SK-N-DZ (cell line): ENCODE data around the gene CEP170B.
"Not testable (repeated sequence)": the region's sequence is repeated elsewhere in the genome, so short reads cannot be mapped to it uniquely, and the experiment has no call there.

Experiments
- DNase-seq: peaks from one replicate; pipeline ENCODE4 v3.0.0-alpha.2; 2015; ENCODE audit warnings: low spot score

Gene CEP170B

DNA sequence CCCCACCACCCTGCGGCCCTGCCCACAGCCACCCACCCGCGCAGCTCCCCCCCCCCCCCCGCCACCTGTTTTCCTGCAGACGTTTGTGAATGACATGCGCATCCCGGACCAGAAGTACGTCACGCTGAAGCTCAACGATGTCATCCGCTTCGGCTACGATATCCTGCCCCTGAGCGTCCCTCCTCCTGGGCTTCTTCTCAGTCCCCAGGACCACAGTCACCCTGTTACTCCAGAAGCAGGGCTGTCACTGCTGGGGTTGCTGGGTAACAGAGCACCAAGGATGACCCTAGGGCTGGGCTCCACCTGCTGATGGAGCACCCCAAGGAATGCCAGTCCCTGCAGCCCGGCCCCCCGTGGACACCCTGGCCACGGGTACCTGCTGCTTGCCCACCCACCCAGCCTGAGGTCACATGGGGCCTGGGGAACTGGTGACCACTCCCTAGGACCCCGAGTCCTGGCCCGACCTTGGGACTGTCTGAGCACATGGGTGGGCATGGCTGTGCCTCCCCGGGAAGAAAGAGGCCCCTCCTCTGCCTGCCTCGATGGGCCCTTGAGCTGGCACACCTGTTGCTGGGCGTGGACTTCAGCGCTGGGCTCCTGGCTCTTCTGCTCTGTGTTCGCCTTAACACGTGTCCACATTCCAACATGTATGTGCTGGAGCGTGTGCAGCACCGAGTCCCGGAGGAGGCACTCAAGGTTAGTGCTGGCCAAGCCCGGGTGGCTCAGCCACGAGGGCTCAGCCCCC lies 12.9 kb downstream of the CEP170B start:
- no peak for DNase-seq

DNA sequence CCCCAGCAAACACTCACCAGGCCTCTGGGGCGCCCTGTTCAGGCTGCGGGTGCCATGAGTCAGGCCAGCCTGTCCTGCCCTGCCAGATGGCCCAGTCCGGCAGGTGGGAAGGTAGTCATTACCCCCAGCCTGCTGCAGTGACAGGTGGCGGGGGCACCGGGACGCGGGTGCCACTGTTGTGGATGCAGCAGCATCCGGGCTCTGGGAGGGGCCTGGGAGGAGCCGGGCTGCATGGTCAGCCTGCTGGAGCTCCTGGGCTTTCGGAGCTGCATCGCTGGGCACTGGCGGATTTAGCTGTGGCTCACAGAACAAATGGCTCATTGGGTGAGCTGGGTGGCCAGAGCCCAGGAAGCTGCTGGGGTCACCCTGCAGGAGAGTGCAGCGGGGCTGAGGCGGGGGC lies 13.5 kb downstream of the CEP170B start:
- no peak for DNase-seq

DNA sequence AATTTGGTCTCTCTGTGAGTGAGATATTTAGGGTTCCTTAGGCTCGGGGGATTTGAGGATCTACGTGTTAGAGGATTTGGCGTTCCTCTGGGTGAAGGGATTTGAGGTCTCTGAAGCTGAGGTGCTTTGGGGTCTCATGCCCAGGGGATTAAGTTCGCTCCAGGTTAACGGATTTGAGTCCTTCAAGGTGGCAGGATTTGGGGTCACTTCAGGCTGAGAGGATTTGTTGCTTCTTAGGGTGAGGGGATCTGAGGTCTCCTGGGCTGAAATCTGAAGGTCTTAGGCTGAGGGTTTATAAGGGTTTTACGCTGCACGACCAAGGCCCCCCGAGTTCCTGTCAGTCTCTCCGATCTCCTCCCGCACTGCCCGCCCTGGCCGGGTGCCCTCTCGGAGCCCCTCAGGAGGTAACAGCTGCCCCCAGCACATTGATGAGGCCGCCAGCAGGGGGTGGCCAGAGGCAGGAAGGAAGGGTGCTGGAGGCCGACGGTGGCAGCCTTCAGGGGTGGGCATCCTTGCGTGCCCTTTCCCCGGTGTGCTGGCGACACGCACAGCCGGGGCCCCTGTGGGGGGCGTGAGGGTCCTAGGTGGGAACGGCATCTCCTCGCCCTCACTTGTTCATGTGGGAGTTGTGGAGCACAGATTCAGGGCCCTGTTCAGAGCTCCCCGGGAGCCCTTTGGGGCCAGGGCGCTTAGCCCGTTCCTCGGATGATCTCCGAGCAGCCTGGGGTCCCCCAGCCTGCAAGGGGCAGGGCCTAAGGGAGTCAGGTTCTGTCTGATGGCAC lies 14.3 kb downstream of the CEP170B start:
- no peak for DNase-seq

DNA sequence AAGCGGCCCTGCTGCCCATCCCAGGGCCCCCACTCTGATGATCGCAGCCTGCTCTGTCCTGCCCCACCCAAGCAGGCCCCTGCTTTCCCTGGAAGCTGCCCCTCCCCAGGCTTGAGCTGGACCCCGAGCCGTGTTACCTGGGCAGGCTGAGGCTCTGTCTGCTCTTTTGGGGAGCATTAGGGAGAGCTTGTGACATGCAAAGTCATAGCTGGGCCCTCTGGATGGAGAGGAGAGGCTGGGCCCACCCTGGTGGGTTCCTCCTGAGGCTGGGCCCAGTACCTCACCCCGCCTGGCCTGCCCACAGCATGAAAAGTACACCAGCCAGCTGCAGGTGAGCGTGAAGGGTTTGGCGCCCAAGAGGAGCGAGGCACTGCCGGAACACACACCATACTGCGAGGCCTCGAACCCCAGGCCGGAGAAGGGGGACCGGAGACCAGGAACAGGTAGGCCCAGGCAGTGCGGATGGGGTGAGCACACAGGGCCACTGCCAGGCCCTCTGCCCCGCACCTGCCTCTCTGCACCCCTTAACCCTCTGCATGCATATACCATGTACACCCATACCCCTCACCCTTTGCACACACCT lies 15.0 kb downstream of the CEP170B start:
- DNase-seq, result no peak

DNA sequence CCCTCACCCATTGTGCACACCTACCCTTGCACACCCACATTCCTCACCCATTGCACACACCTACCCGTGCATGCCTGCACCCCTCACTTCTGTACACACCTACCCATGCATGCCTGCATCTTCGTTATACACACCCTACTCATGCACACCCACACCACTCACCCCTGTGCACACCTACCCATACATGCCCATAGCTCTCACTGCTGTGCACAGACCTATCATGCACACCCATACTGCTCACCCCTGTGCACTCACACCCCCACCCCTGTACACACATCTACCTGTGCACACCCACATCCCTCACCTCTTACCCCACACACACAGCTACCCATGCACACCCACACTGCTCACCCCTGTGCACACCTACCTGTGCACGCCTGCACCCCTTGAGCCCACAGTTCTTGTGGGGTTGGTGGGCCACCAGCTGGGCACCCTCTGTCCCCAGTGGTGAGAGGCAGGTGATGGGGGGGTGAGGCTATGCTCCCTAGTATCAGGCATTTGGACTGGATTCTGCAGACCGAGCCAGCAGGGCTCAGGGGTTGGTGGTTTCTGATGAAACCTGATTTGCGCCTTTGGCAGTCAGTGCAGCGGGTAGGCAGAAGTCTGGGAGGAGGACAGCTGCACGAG lies 15.6 kb downstream of the CEP170B start:
- no peak for DNase-seq

DNA sequence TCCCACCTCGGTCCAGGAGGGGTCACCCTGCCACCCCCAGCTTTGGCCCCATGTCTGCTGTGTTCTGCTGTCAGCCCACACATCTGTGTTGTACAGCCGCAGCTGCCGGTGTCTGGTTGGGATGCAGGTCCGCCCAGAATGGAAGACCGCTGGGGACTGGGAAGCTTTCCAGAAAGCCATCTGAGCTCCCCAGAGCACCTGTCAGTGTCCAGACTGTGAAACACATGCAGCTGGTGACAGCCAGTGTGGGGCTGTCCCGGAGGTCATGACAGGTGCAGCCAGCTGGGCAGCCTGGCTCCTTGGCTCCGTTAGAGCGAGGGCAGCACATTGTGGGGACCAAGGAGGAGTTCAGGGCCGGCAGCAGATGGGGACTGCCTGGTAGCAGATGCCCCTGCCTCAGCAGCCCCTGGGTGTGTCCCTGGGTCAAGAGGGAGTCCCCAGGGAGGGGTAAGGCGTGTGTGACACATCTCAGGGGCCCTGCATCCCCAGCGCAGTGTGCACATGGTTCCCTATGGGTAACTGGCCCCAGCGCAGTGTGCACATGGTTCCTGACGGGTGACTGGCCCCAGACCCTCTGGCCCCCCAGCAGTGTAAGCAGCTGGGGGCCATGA lies 16.4 kb downstream of the CEP170B start:
- DNase-seq, result peak; percentile 56

DNA sequence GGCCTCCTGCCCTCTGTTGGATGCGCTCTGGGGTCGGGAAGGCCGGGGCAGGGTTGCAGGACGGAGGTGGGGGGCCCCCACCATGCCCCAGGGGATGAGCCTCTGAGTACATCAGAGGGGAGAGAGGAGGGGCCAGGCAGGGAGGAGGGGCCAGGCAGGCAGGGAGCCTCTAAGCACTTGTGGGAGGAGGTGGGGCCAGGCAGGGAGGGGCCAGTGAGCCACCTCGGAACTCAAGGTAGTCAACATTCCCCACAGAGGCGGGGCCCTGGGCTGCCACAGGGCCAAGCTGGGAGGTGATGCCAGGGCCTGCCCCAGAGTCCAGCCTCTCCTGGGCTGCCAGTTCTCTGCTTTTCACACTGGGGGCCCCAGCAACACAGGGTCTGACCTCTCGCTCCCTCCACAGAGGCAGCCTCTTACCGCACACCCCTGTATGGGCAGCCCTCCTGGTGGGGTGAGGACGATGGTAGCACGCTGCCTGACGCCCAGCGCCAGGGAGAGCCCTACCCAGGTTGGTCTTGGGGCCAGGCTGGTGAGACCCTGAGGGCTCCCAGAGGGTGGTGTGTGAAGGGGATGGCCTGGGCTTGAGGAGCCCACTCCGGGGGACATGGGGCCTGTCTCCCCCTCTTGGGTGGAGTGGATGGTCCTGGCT lies 17.4 kb downstream of the CEP170B start:
- DNase-seq, result peak; percentile 11

DNA sequence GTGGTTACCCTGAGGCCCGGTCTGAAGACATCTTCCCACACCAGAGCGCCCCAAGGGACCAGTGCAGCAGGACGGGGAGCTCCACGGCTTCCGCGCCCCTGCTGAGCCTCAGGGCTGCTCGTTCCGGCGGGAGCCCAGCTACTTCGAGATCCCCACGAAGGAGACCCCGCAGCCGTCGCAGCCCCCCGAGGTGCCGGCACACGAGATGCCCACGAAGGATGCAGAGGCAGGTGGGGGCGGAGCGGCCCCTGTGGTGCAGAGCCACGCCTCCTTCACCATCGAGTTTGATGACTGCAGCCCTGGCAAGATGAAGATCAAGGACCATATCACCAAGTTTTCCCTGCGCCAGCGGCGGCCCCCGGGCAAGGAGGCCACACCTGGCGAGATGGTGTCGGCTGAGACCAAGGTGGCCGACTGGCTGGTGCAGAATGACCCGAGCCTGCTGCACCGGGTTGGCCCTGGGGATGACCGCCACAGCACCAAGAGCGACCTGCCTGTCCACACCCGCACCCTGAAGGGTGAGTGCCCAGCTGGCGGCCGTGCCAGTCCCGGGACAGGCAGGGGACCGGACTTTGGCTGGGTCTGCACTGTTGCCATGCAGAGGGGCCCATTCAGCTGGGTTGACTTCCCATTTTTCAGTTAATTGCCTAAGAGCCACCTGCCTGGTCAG lies 18.1 kb downstream of the CEP170B start:
- DNase-seq, result no peak

DNA sequence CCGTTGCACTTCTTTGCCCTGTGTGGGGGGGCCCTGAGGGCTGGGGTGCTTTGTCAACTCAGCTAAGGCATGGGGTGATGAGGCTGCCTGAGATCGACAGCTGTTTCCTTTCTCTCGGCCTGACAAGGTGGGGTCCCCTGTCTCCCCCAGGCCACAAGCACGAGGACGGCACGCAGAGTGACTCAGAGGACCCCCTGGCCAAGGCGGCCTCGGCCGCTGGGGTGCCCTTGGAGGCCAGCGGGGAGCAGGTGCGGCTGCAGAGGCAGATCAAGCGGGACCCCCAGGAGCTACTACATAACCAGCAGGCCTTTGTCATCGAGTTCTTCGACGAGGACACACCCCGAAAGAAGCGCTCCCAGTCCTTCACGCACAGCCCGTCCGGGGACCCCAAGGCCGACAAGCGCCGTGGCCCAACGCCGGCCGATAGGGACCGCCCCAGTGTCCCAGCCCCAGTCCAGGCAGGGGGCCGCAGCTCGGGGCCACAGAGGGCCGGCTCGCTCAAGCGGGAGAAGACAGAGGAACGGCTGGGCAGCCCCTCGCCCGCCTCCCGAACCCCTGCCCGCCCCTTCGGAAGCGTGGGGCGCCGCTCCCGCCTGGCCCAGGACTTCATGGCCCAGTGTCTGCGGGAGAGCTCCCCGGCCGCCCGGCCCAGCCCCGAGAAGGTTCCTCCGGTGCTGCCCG lies 18.8 kb downstream of the CEP170B start:
- DNase-seq, result no peak

DNA sequence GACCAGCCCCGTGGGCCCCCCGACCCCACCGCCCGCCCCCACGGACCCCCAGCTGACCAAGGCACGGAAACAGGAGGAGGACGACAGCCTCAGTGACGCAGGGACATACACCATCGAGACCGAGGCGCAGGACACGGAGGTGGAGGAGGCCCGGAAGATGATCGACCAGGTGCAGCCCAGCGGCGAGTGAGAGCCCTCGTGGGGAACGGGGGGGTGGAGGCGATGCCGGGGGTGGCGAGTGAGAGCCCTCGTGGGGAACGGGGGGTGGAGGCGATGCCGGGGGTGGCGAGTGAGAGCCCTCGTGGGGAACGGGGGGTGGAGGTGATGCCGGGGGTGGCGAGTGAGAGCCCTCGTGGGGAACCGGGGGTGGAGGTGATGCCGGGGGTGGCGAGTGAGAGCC lies 19.3 kb downstream of the CEP170B start:
- not testable (repeated sequence) for DNase-seq

DNA sequence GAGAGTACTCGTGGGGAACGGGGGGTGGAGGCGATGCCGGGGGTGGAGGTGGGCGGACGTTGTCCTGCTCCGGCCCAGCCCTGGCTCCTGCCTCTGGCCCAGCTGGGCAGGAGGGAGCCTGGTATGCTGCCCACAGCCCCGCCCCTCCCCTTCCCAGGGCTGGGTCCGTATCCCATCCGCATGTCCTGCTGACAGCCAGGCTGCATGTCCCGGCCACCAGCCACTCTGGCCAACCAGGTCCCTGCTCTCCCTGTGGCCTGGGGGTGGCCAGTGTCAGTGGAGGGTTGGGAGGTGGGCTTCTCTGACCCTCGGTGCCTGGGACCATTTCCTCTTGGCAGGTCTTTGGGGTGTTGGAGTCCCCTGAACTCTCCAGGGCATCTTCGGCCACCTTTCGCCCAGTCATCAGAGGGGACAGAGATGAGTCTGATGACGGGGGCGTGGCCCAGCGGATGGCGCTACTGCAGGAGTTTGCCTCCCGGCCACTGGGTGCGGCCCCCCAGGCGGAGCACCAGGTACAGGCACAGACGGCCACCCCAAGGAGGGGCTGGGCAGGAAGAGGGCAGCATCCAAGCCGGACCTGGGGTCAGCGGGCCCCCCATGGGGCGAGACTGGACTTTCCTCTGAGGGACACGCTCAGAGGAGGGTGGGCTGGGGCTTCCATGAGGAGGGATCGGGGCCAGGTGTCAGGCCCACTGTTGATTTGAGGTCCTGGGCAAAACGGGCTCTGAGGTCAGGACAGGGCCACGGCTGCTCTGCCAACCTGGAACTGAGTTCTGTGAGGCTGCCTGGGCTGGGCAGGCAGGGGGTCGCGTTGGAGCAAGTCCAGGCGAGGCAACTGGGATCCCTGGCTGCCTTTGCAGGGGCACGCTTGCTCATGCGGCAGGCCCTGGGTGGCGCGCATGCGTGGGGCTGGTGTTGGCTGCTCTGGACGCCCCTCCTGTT lies 20.2 kb downstream of the CEP170B start:
- DNase-seq, result no peak

DNA sequence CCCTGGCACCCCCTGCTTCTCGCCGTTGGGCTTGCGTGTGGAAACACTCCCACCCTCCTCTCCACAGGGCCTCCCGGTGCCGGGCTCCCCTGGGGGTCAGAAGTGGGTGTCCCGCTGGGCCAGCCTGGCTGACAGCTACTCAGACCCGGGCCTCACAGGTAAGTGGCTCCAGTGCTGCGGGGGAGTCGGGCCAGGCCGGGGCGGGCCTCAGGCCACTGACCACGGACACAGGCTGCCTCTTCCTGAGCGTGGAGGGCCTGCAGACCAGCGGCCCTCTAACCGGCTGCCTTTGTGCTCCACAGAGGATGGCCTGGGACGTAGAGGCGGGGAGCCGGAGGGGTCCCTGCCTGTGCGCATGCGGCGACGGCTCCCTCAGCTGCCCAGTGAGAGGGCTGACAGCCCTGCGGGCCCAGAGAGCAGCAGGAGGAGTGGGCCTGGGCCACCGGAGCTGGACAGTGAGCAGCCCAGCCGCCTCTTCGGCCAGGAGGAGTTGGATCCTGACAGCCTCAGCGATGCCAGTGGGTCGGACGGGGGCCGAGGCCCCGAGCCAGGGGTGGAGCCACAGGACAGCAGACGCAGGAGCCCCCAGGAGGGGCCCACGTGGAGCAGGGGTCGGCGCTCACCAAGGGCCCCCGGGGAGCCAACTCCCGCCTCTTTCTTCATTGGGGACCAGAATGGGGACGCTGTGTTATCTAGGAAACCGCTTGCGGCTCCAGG lies 21.1 kb downstream of the CEP170B start:
- no peak for DNase-seq

DNA sequence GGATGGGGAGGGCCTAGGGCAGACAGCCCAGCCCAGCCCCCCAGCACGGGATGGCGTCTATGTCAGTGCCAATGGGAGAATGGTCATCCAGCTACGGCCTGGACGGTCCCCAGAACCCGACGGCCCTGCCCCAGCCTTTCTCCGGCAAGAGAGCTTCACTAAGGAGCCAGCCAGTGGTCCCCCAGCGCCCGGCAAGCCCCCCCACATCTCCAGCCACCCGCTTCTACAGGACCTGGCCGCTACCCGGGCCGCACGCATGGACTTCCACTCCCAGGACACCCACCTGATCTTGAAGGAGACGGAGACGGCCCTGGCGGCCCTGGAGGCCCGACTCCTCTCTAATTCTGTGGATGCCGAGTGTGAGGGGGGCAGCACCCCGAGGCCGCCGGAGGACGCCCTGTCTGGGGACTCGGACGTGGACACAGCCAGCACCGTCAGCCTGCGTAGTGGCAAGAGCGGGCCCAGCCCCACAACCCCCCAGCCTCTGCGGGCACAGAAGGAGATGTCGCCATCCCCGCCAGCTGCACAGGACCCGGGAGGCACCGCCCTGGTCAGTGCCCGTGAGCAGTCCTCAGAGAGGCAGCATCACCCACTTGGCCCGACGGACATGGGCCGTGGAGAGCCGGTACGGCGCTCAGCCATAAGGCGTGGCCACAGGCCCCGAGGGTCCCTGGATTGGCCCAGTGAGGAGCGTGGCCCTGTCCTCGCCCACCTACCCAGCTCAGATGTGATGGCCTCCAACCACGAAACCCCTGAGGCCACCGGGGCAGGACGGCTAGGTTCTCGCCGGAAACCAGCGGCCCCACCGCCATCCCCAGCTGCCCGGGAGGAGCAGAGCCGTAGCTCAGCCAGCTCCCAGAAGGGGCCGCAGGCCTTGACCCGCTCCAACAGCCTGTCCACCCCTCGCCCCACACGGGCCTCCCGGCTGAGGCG lies 21.9 kb downstream of the CEP170B start:
- no peak for DNase-seq

DNA sequence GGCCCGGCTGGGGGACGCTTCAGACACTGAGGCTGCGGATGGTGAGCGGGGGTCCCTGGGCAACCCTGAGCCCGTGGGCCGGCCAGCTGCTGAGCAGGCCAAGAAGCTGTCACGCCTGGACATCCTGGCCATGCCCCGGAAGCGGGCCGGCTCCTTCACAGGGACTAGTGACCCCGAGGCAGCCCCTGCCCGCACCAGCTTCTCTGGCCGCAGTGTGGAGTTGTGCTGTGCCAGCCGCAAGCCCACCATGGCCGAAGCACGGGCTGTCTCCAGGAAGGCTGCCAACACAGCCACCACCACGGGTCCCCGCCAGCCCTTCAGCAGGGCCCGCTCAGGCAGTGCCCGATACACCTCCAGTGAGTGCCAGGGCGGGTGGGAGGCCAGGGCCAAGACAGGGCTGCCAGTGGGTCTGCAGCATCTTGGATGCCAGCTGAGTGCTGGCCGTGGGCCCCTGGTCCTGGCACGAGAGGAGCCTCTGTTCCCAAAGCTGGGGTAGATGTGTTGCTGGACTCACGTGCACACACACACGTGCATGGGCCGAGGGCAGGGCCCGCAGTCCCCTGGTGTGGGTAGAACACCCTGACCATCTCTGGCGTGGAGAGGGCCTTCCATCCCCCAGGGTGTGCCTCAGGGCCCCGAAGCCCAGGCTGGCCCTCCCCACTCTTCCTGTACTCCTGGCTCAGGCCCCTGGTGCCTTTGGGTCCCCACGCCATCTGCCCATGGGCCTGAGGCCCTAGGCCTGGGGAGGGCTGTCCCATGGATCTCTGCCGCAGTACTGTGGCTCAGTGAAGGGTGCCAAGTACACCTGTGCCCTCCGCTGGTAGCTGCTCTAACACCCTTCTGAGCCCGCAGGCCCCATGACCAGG lies 22.8 kb downstream of the CEP170B start:
- DNase-seq, result no peak

DNA sequence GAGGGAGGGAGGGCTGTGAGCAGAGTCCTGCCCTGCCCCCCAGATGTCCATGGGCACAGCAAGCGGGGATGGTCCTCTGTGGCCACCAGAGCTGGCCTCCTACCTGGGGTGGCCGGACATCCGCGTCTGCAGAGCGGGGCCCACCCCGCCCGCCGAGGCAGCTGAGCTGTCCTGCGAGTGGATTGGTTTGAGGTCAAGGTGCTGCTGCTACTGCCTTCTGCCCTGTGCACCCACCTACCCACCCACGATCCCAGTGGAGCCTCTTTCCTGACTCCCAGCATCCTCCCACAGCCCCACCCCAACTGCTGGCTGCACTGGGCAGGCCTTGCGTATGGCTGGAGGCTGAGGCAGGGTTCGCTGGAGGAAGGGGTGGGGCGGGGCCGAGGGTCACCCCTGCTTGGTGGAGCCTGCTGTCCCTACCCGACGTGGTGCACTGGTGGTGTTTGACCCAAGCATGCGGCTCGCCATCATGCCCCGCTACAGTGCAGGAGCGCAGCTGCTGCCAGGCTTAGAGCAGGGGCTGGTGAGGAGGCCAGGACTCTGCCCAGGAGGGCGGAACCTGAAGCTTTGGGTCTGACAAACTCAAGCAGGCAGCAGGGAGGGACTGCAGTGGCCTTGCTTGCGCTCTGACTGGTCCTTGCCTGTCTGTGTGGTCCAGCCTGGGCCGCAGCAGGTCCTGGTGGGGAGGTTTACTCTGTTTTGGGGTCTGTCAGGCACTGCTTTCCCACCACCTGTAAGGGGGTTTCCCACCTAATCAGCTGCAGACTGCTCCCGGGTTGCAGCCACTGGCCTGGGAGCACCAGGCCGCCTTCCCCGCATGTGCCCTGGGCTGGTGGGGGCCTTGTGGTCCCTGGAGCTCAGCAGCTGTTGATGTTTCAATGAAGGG lies 23.7 kb downstream of the CEP170B start:
- no peak for DNase-seq
